Keratinocyte (primary cell): ENCODE measurements around the gene IRF8. TPM values are rescaled to one million over a fixed set of nuclear protein-coding genes. Genes with fewer than 3 reads are reported as not detected.

Experiments used
- DNase-seq: peaks from one replicate; pipeline ENCODE4 v3.0.0-alpha.2; 2011; ENCODE audit warnings: low read depth, missing footprints, low spot score
- FAIRE-seq: peaks from 2 replicates; lab custom pipeline; 2011; peaks lifted over from hg19 to GRCh38; lab: Jason Lieb, UNC
- H2AFZ ChIP-seq: 2 replicates; pipeline ENCODE4 v1.6.0; 2012; ENCODE audit warnings: low read length, control low read depth, inconsistent platforms; ENCODE audit not compliant: control insufficient read depth
- H3K27ac ChIP-seq: 2 replicates; pipeline ENCODE4 v1.5.1; 2011; ENCODE audit warnings: low read length; ENCODE audit not compliant: control insufficient read depth, insufficient read depth
- H3K27me3 ChIP-seq: 3 replicates; pipeline ENCODE4 v1.6.0; 2011; ENCODE audit warnings: low read length; ENCODE audit not compliant: control insufficient read depth, insufficient read depth; ENCODE audit errors: extremely low read depth
- H3K36me3 ChIP-seq, 2 experiments: 2 replicates in 1 of 2; 3 replicates in 1 of 2; pipeline ENCODE4 v1.5.1; 2011; ENCODE audit warnings: low read length in 2 of 2, mild to moderate bottlenecking in 1 of 2; ENCODE audit not compliant: control insufficient read depth in 2 of 2, insufficient read depth in 2 of 2; ENCODE audit errors: extremely low read depth in 1 of 2
- H3K4me1 ChIP-seq: 3 replicates; pipeline ENCODE4 v1.5.1; 2011; ENCODE audit warnings: low read length; ENCODE audit not compliant: control insufficient read depth, insufficient read depth; ENCODE audit errors: extremely low read depth
- H3K4me2 ChIP-seq: 3 replicates; pipeline ENCODE4 v1.6.0; 2011; ENCODE audit warnings: low read depth, low read length; ENCODE audit not compliant: control insufficient read depth, insufficient read depth; ENCODE audit errors: extremely low read depth
- H3K4me3 ChIP-seq, 3 experiments: fragments of 200-600 bp in 1 of 3; sonication (generic) in 1 of 3; 2 replicates in 2 of 3; 3 replicates in 1 of 3; pipeline ENCODE4 v1.5.1; 2011 to 2016; ENCODE audit warnings: low read length in 3 of 3, mild to moderate bottlenecking in 3 of 3, control low read depth in 2 of 3, inconsistent platforms in 1 of 3, low read depth in 1 of 3, mixed read lengths in 1 of 3, mixed run types in 1 of 3, moderate library complexity in 1 of 3; ENCODE audit not compliant: control insufficient read depth in 2 of 3, insufficient read depth in 2 of 3; ENCODE audit errors: extremely low read depth in 1 of 3
- H3K79me2 ChIP-seq: 2 replicates; pipeline ENCODE4 v1.6.0; 2012; ENCODE audit warnings: low read length; ENCODE audit not compliant: control insufficient read depth, insufficient read depth
- H3K9ac ChIP-seq: 3 replicates; pipeline ENCODE4 v1.6.0; 2011; ENCODE audit warnings: low read length; ENCODE audit not compliant: control insufficient read depth, insufficient read depth; ENCODE audit errors: extremely low read depth
- H3K9me1 ChIP-seq: 3 replicates; pipeline ENCODE4 v1.6.0; 2011; ENCODE audit warnings: low read length; ENCODE audit not compliant: control insufficient read depth, insufficient read depth; ENCODE audit errors: extremely low read depth
- H3K9me3 ChIP-seq: 2 replicates; pipeline ENCODE4 v1.5.1; 2012; ENCODE audit warnings: low read depth, low read length; ENCODE audit not compliant: control insufficient read depth
- H4K20me1 ChIP-seq: 3 replicates; pipeline ENCODE4 v1.6.0; 2011; ENCODE audit warnings: low read length; ENCODE audit not compliant: control insufficient read depth, insufficient read depth; ENCODE audit errors: extremely low read depth
- EZH2 ChIP-seq: IDR thresholded peaks from one replicate; pipeline ENCODE4 v1.6.1; 2012; ENCODE audit warnings: inconsistent platforms, mild to moderate bottlenecking, low read length, moderate library complexity
- dilution Hi-C: fragments of 300-500 bp; cut with MboI; formaldehyde crosslinking; loops from one replicate; pipeline ENCODE4 v1.7.0; 2020; ENCODE audit warnings: low sequenced_read_pairs; ENCODE audit not compliant: extremely low pct_ligation_motif_present
- polyA plus RNA-seq, 5 experiments: library from polyadenylated mRNA; depleted of rRNA in 3 of 5; stranded (reverse) in 3 of 5; stranded (forward) in 1 of 5; unstranded in 1 of 5; fragments of >200 nt; gene quantifications; 1 replicate in 1 of 5; 2 replicates in 3 of 5; 3 replicates in 1 of 5; pipeline versions ENCODE4 v1.2.1 to v1.2.3, GENCODE V29; 2011 to 2012; ENCODE audit warnings: missing spikeins in 2 of 5, low read depth in 1 of 5, low replicate concordance in 1 of 5
- TF ChIP-seq, protein P1 (sequence below), 3 experiments: IDR thresholded peaks in 1 of 3; conservative IDR thresholded peaks in 1 of 3; optimal IDR thresholded peaks in 1 of 3; 2 replicates in 2 of 3; 3 replicates in 1 of 3; pipeline versions ENCODE3 to v1.5.1; 2011; ENCODE audit warnings: low read length in 3 of 3, mild to moderate bottlenecking in 3 of 3, moderate library complexity in 2 of 3, control low read depth in 1 of 3, inconsistent platforms in 1 of 3; ENCODE audit not compliant: insufficient read depth in 2 of 3; ENCODE audit errors: extremely low read depth in 1 of 3

IRF8 gene
- polyA plus RNA-seq, 1 donor (not counting 4 experiments of a cell fraction or from before 2014, with no cell fraction given): not detected

DNA sequence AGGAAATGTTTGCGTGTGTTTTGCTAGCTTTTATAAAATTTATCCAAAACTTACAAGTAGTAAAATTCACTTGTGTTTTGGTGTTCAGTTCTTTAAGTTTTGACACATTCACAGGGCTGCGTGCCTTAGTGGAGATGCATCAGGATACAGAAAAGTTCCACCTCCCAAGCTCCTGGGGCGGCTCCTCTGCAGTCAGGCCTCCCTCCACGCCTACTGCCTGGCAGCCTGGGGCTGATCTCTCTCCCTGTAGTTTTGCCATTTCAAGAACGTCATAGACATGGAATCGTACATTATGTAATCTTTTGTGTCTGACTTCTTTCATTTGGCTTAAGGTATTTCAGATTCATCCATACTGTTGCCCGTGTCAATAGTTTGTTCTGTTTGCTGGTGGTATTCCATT, 27.2 kb upstream of the IRF8 start:
- no peak for FAIRE-seq
- Histone ChIP-seq H2AFZ (no peak overlapping the region), H3K79me2 (no peaks in the 10 kb centered on the region), H3K27me3 (peaks cover 15% of the 10 kb centered on the region), H4K20me1 (no peaks in the 10 kb centered on the region), H3K36me3 (no peaks in the 10 kb centered on the region), H3K9me1 (no peaks in the 10 kb centered on the region), H3K4me2 (no peak overlapping the region), H3K27ac (no peak overlapping the region), H3K9me3 (no peaks in the 10 kb centered on the region), H3K4me3 (no peak overlapping the region), H3K4me1 (no peaks in the 10 kb centered on the region), H3K9ac (no peak overlapping the region)
- no peak for DNase-seq
- dilution Hi-C loops: no loop called here
- TF ChIP-seq, protein P1, sequence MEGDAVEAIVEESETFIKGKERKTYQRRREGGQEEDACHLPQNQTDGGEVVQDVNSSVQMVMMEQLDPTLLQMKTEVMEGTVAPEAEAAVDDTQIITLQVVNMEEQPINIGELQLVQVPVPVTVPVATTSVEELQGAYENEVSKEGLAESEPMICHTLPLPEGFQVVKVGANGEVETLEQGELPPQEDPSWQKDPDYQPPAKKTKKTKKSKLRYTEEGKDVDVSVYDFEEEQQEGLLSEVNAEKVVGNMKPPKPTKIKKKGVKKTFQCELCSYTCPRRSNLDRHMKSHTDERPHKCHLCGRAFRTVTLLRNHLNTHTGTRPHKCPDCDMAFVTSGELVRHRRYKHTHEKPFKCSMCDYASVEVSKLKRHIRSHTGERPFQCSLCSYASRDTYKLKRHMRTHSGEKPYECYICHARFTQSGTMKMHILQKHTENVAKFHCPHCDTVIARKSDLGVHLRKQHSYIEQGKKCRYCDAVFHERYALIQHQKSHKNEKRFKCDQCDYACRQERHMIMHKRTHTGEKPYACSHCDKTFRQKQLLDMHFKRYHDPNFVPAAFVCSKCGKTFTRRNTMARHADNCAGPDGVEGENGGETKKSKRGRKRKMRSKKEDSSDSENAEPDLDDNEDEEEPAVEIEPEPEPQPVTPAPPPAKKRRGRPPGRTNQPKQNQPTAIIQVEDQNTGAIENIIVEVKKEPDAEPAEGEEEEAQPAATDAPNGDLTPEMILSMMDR (optimal IDR thresholded peaks at IDR 0.05 in 1 of 3, IDR thresholded peaks at IDR 0.05 in 1 of 3, conservative IDR thresholded peaks at IDR 0.05 in 1 of 3; ENCODE audit: extremely low read depth in 1 of 3, insufficient read depth in 2 of 3, low read length in 3 of 3): no peak
- TF ChIP-seq EZH2: no peak

DNA sequence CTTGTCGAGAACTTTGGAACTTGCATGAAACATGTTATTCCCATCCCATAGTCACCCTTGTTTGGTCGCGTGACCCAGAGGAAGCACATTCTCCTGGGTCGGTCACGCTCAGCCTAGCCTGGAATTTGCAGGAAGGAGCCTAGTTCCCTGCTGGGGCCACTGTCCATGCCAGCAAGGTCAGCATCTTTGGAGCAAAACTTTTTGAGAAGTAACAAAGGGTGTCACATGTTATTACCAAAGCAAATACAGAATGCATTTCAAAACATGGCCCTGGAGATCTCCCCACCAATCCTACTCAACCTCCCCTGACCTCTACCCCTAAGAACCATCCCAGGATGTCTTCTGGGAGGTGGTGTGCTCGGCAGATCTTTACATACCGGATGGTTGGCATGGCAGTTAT, 26.2 kb upstream of the IRF8 start:
- Histone ChIP-seq H3K9me1 (no peaks in the 10 kb centered on the region), H3K36me3 (no peaks in the 10 kb centered on the region), H2AFZ (no peak overlapping the region), H3K27me3 (peaks cover 15% of the 10 kb centered on the region), H3K9me3 (no peaks in the 10 kb centered on the region), H3K9ac (no peak overlapping the region), H3K27ac (no peak overlapping the region), H3K4me3 (no peak overlapping the region), H3K4me1 (no peaks in the 10 kb centered on the region), H3K79me2 (no peaks in the 10 kb centered on the region), H3K4me2 (no peak overlapping the region), H4K20me1 (no peaks in the 10 kb centered on the region)
- FAIRE-seq (no peak), DNase-seq (no peak)
- TF ChIP-seq, protein P1 (optimal IDR thresholded peaks at IDR 0.05 in 1 of 3, IDR thresholded peaks at IDR 0.05 in 1 of 3, conservative IDR thresholded peaks at IDR 0.05 in 1 of 3; ENCODE audit: extremely low read depth in 1 of 3, insufficient read depth in 2 of 3, low read length in 3 of 3): no peak
- TF ChIP-seq EZH2: no peak
- dilution Hi-C loops: no loop called here
